MCF 10A (cell line): ENCODE measurements around the gene MAD1L1. TPM values are rescaled to one million over a fixed set of nuclear protein-coding genes. Genes with fewer than 3 reads are reported as not detected.

Experiments
- BruUV-seq: library from RNA; stranded (reverse); fragments of 400-500 nt; replicated peaks from 2 replicates; lab custom pipeline; 2021; lab: Mats Ljungman, UMichigan
- CTCF ChIA-PET: fragments of 300-600 bp; sonication (Branson Sonifier 250); formaldehyde crosslinking; extraction: SDS; loops from one replicate; lab custom pipeline; 2021; ENCODE audit warnings: antibody characterized with exemption, inconsistent platforms; lab: Yijun Ruan, JAX
- POLR2A ChIA-PET: fragments of 300-600, 350-650 bp; sonication (Branson Sonifier 250); formaldehyde crosslinking; extraction: SDS; loops from one replicate; lab custom pipeline; 2020; ENCODE audit warnings: antibody characterized with exemption, inconsistent platforms; lab: Yijun Ruan, JAX
- DNase-seq: peaks from one replicate; pipeline ENCODE4 v3.0.0-alpha.2; 2018; ENCODE audit not compliant: unreplicated experiment
- H3K27ac Mint-ChIP-seq: one replicate; pipeline ENCODE4 v1.8.0; 2022; ENCODE audit warnings: mild to moderate bottlenecking, low read depth, mixed read lengths; ENCODE audit not compliant: unreplicated experiment
- H3K27me3 Mint-ChIP-seq: one replicate; pipeline ENCODE4 v1.8.0; 2022; ENCODE audit warnings: mixed read lengths; ENCODE audit not compliant: insufficient read depth, unreplicated experiment
- H3K36me3 Mint-ChIP-seq: one replicate; pipeline ENCODE4 v1.8.0; 2022; ENCODE audit warnings: mild to moderate bottlenecking, moderate library complexity, mixed read lengths; ENCODE audit not compliant: insufficient read depth, unreplicated experiment
- H3K4me1 Mint-ChIP-seq: one replicate; pipeline ENCODE4 v1.8.0; 2022; ENCODE audit warnings: mixed read lengths; ENCODE audit not compliant: insufficient read depth, unreplicated experiment
- H3K4me3 Mint-ChIP-seq: one replicate; pipeline ENCODE4 v1.8.0; 2022; ENCODE audit warnings: mild to moderate bottlenecking, moderate library complexity, mixed read lengths; ENCODE audit not compliant: unreplicated experiment
- H3K9me3 Mint-ChIP-seq: one replicate; pipeline ENCODE4 v1.8.0; 2022; ENCODE audit warnings: mixed read lengths; ENCODE audit not compliant: unreplicated experiment
- CTCF ChIP-seq: fragments of 200-600 bp; IDR thresholded peaks from one replicate; pipeline ENCODE4 v1.8.0; 2022; ENCODE audit warnings: antibody characterized with exemption, mild to moderate bottlenecking; ENCODE audit not compliant: unreplicated experiment
- intact Hi-C: fragments of 100-400 bp; cut with micrococcal nuclease; formaldehyde crosslinking; loops from 2 replicates; pipeline ENCODE4 v1.14.1; 2022
- total RNA-seq: library from RNA; stranded (reverse); gene quantifications from 2 replicates; pipeline ENCODE4 v1.2.3, GENCODE V29; 2022

MAD1L1 gene
- total RNA-seq, 1 experiment from 2014 or later: 25.2 TPM

- Mint-ChIP-seq H3K27me3 (no peaks in the 10 kb centered on the region), H3K4me1 (no peaks in the 10 kb centered on the region), H3K27ac (no peak overlapping the region), H3K4me3 (no peak overlapping the region), H3K36me3 (peaks cover 12% of the 10 kb centered on the region), H3K9me3 (no peaks in the 10 kb centered on the region)
- BruUV-seq: no TSS peak
- ChIA-PET CTCF (interaction anchor here (0.5 kb wide), 1 partner anchor 74 kb away, joined by 3 read pairs; no protein-coding TSS in a partner anchor), POLR2A (no interaction called here)
- intact Hi-C loops: no loop called here
- no peak for DNase-seq
- TF ChIP-seq CTCF: no peak
Measured at GRCh38 chr7:1895664-1896515, 336.9 kb downstream of the MAD1L1 start.

DNA sequence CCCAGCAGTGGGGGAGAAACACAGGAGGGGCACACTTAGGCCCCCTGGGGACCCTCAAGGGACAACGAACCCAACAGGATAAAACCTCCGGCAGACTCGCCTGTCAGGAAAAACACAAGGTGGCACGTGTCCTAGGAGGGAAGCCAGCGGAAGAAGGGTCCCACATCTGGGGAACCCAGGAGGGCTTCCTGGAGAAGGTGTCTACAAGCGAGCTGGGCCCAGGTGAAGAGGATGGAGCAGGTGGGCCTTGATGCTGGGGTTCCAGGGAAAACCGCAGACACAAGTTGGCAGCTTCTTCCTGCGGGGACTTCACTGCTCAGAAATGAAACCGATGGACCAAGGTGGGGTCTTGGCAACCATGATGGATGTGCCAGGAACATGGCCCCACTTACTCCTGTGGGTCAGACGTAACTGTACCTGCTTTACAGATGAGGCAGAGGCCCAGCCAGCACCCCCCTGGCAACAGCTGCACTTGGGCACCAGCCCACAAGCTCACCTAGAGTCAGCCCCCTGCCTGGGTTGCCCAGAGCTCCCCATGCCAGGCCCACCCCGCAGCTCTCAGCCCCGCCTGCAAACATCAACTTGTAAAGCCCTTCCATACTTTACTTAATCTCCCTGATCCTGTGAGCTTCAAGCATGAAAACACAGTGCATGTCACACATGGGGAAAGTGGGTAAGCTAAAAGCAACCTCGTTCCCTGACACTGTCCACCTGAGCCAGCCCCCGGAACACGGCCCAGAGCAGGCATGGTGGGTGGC, 337.7 kb downstream of the MAD1L1 start:
- H3K27me3 Mint-ChIP-seq: no peaks in the 10 kb centered on the region
- intact Hi-C loops: no loop called here
- no peak for DNase-seq
- H3K36me3 Mint-ChIP-seq: peaks cover 12% of the 10 kb centered on the region
- BruUV-seq: no TSS peak
- H3K4me3 Mint-ChIP-seq: no peak overlapping the region
- H3K9me3 Mint-ChIP-seq: no peaks in the 10 kb centered on the region
- H3K4me1 Mint-ChIP-seq: no peaks in the 10 kb centered on the region
- POLR2A ChIA-PET: no interaction called here
- TF ChIP-seq CTCF: no peak
- no peak overlapping the region for H3K27ac Mint-ChIP-seq
- CTCF ChIA-PET: no interaction called here

GRCh38 chr7:1894313-1894900, 338.3 kb downstream of the MAD1L1 start:
- intact Hi-C loops: no loop called here
- Mint-ChIP-seq H3K4me1 (no peaks in the 10 kb centered on the region), H3K27me3 (no peaks in the 10 kb centered on the region), H3K27ac (no peak overlapping the region), H3K4me3 (no peak overlapping the region), H3K9me3 (no peaks in the 10 kb centered on the region), H3K36me3 (peaks cover 12% of the 10 kb centered on the region)
- ChIA-PET CTCF (interaction anchor here (0.6 kb wide), 2 partner anchors 81 to 462 kb away, joined by 3 read pairs; no protein-coding TSS in a partner anchor), POLR2A (no interaction called here)
- BruUV-seq: no TSS peak
- no peak for TF ChIP-seq CTCF
- no peak for DNase-seq

DNA sequence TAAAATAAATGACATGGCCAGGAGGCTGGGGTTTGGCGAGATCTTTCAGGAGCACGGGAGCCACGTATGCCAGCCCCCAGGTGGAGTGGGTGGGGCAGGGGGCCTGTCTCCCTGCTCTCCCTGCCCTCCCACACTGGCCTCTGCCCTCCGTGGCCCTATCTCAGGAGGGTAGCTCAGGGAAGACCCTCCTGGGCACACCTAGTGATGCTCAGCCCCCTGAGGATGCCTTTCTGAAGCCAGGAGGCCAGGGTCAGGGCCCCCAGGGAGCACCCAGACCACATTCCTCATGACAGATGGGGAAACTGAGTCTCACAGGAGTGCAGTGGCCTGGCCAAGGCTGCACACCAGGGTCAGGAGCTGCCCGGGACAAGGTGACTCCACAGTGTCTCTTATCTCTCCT, 339.3 kb downstream of the MAD1L1 start:
- Mint-ChIP-seq H3K36me3 (peaks cover 12% of the 10 kb centered on the region), H3K4me3 (no peak overlapping the region), H3K27ac (no peak overlapping the region), H3K9me3 (no peaks in the 10 kb centered on the region), H3K4me1 (no peaks in the 10 kb centered on the region), H3K27me3 (no peaks in the 10 kb centered on the region)
- TF ChIP-seq CTCF: no peak
- BruUV-seq: no TSS peak
- DNase-seq: no peak
- intact Hi-C loops: no loop called here
- ChIA-PET CTCF (no interaction called here), POLR2A (no interaction called here)
